ENCODE data around the gene MPPED2.

MPPED2 gene

DNA sequence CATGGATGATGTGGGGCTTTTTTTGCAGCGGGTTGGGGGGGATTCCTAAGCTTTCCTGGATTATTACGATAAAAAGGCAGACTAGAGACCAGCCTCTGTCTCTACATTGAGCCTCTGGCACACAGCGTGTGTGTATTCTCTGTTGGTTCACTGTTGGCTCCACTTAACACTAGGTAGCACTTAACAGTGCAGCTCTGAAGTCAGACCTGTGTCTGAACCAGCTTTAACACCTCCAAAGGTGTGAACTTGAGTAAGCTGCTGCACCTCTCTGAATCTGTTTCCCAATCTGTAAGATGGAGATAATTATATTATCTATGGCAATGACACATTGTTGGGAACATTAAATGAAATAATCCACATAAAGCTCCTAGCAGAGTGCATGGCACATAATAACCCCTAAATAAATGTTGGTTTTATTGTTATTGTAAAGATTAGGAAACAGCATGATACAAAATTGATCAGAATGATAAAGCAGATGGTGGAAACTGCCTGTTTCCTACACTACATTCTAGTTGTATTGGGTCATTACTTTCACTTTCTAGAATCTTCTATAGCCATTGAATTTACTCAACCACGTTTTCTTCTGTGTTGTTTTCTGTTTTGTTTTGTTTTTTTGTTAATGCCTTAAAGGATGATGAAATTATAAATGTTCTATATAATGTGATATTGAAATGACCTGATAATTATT is 154.9 kb downstream of the MPPED2 start:
- TF ChIP-seq, protein P1, sequence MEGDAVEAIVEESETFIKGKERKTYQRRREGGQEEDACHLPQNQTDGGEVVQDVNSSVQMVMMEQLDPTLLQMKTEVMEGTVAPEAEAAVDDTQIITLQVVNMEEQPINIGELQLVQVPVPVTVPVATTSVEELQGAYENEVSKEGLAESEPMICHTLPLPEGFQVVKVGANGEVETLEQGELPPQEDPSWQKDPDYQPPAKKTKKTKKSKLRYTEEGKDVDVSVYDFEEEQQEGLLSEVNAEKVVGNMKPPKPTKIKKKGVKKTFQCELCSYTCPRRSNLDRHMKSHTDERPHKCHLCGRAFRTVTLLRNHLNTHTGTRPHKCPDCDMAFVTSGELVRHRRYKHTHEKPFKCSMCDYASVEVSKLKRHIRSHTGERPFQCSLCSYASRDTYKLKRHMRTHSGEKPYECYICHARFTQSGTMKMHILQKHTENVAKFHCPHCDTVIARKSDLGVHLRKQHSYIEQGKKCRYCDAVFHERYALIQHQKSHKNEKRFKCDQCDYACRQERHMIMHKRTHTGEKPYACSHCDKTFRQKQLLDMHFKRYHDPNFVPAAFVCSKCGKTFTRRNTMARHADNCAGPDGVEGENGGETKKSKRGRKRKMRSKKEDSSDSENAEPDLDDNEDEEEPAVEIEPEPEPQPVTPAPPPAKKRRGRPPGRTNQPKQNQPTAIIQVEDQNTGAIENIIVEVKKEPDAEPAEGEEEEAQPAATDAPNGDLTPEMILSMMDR (IDR thresholded peaks at IDR 0.05; ENCODE audit: low read depth, low read length): no peak
- no peak overlapping the region for H3K4me3 ChIP-seq (ENCODE audit: low read depth, low read length)
- no peak for DNase-seq (ENCODE audit: low read depth, low spot score)
- in situ Hi-C loops (cut with HindIII; ENCODE audit: low sequenced_read_pairs): no loop called here

DNA sequence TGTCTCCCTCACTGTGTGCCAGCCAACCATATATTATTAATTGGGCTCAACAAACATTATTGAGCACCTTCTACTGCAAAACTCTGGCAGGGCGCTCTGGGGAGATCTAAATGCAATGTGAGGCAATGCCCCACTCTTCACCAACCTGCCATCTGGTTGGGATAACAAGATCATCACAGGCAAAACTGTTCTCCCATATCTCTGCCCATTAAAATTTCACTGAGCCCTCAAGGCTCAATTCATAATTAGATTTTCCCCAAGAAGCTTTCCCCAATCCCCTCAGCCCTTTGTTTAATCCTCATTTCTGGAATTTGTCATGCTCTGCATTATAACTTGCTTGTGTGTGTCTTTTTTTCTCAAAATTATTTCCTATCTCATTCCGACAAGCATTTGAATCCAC is 156.6 kb downstream of the MPPED2 start:
- in situ Hi-C loops (cut with HindIII; ENCODE audit: low sequenced_read_pairs): no loop called here
- DNase-seq (ENCODE audit: low read depth, low spot score): no peak
- H3K4me3 ChIP-seq (ENCODE audit: low read depth, low read length): no peak overlapping the region
- TF ChIP-seq, protein P1 (IDR thresholded peaks at IDR 0.05; ENCODE audit: low read depth, low read length): no peak

DNA sequence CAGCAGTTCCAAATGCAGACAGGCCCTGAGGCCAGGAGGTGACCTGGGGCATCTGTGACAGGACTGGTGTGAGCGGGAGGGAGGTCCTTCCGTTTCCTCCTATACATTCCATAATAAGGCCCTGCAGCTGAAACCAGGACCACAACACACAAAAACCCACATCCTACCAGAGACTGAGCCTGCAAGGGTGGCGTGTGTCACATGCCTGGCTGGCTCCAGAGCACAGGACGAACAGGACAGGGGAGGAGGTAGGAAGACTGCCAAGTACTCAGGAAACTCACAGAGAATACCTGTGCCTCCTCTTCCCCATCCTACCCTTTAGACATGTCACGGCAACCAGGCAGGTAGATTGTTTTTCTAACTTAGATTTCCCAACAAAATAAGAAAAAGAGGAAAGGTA is 159.4 kb downstream of the MPPED2 start:
- no peak for DNase-seq (ENCODE audit: low read depth, low spot score)
- TF ChIP-seq, protein P1 (IDR thresholded peaks at IDR 0.05; ENCODE audit: low read depth, low read length): no peak
- H3K4me3 ChIP-seq (ENCODE audit: low read depth, low read length): no peak overlapping the region
- in situ Hi-C loops (cut with HindIII; ENCODE audit: low sequenced_read_pairs): no loop called here

DNA sequence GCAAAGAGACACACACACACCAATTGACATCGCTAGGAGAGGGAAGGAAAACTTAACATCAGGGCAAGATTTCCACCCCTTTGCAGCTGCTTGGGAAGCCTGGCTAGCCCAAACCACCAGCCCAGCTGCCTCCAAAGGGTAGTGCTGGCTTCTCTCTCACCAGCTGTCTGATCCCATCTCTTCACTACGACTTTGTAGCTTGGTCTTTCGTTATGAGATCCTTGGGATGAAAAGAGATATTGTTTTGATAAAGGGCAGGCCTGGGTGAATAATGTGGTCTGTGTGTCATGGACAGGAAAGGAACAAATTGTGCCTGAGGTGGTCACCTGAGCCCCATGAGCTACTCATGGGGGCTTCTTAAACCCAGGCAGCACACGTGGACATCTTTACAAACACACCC is 161.3 kb downstream of the MPPED2 start:
- no peak for DNase-seq (ENCODE audit: low read depth, low spot score)
- in situ Hi-C loops (cut with HindIII; ENCODE audit: low sequenced_read_pairs): no loop called here
- H3K4me3 ChIP-seq (ENCODE audit: low read depth, low read length): no peak overlapping the region
- TF ChIP-seq, protein P1 (IDR thresholded peaks at IDR 0.05; ENCODE audit: low read depth, low read length): no peak

DNA sequence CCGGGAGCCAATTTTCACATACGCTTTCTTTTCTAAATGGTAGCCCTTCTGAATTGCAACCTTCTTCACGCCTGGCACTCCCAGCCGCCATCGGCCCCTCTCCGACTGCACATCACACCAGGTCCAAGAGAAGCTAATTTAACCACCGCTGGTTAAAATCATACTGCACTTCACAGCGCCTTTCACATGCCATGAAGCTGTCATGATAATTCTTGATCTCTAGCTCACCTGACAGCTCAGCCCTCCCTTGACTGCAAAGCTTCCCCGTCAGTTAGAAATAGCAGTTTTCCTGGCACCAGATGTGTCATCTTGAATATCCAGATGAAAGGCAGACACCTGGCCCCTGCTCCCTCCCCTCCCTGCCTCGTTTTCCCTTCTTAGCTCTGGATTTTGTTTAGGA is 161.8 kb downstream of the MPPED2 start:
- no peak overlapping the region for H3K4me3 ChIP-seq (ENCODE audit: low read depth, low read length)
- in situ Hi-C loops (cut with HindIII; ENCODE audit: low sequenced_read_pairs): no loop called here
- no peak for DNase-seq (ENCODE audit: low read depth, low spot score)
- TF ChIP-seq, protein P1 (IDR thresholded peaks at IDR 0.05; ENCODE audit: low read depth, low read length): no peak

DNA sequence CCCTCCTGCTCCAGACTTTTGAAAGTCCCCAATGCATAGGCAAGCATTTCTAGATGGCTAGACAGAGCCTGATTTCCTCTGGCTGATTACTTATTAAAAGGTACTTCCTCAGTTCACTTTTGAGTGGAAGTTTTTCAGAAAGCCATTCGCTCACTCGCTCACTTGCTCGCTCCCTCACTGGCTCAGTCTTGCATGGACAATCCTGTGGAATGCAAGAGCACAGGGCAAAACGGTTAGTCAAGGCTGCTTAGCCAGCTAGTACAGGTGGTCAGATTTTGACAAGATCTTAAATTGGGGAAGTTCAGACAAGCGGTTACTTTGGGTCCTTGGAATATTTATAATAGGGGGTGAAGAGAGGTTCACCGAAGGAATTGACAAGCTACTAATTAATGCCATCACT is 162.3 kb downstream of the MPPED2 start:
- TF ChIP-seq, protein P1 (IDR thresholded peaks at IDR 0.05; ENCODE audit: low read depth, low read length): no peak
- H3K4me3 ChIP-seq (ENCODE audit: low read depth, low read length): no peak overlapping the region
- no peak for DNase-seq (ENCODE audit: low read depth, low spot score)
- in situ Hi-C loops (cut with HindIII; ENCODE audit: low sequenced_read_pairs): no loop called here
